K562 (cell line): ENCODE data around the gene FGF5. TPM values are rescaled to one million over a fixed set of nuclear protein-coding genes. Genes with fewer than 3 reads are reported as not detected.

ENCODE experiments used
- ARID1B ChIP-seq: fragments of 450-650 bp; IDR thresholded peaks from 2 replicates; pipeline ENCODE4 v1.6.1; 2016; ENCODE audit warnings: antibody characterized with exemption, mild to moderate bottlenecking, inconsistent platforms
- CBFA2T2 ChIP-seq: fragments of 450-650 bp; conservative IDR thresholded peaks from 2 replicates; pipeline ENCODE4 v1.6.1; 2017; ENCODE audit warnings: mild to moderate bottlenecking
- CBX3 ChIP-seq, 2 experiments: IDR thresholded peaks; 1 replicate in 1 of 2; 2 replicates in 1 of 2; pipeline ENCODE4 v1.6.1; 2012; ENCODE audit warnings: inconsistent platforms in 2 of 2, low read length in 2 of 2, borderline replicate concordance in 1 of 2, control low read depth in 1 of 2
- GMEB1 ChIP-seq: fragments of 250-450 bp; sonication (Bioruptor Pico); IDR thresholded peaks from 2 replicates; pipeline ENCODE4 v1.4.0; 2020; ENCODE audit warnings: mild to moderate bottlenecking
- HMGN3 ChIP-seq: IDR thresholded peaks from 2 replicates; pipeline ENCODE4 v1.6.1; 2011; ENCODE audit warnings: borderline replicate concordance, low read depth, mild to moderate bottlenecking, mixed read lengths, low read length; ENCODE audit not compliant: insufficient read length; ENCODE audit errors: extremely low read depth
- IRF2 ChIP-seq: sonication (generic); formaldehyde crosslinking; IDR thresholded peaks from 2 replicates; pipeline ENCODE4 v1.8.1; 2022; ENCODE audit warnings: mild to moderate bottlenecking, missing genetic modification reagents
- JUNB ChIP-seq: fragments of 450-650 bp; formaldehyde crosslinking; conservative IDR thresholded peaks from 2 replicates; pipeline ENCODE4 v1.4.0; 2020; ENCODE audit warnings: mild to moderate bottlenecking
- MCM7 ChIP-seq, 2 experiments: fragments of 450-650 bp; IDR thresholded peaks; 2 replicates each; pipeline ENCODE4 v1.6.1; 2016 to 2018
- NCOR1 ChIP-seq: fragments of 450-650 bp; IDR thresholded peaks from 2 replicates; pipeline ENCODE4 v1.6.1; 2016; ENCODE audit warnings: mild to moderate bottlenecking, moderate library complexity
- NEUROD1 ChIP-seq: fragments of 150-350 bp; IDR thresholded peaks from 2 replicates; pipeline ENCODE4 v1.6.1; 2014; ENCODE audit warnings: borderline replicate concordance, low read length, low read depth; ENCODE audit not compliant: partially characterized antibody
- NFIX ChIP-seq: fragments of 250-450 bp; sonication (Bioruptor Pico); IDR thresholded peaks from 2 replicates; pipeline ENCODE4 v1.4.0; 2020; ENCODE audit warnings: low read depth, mild to moderate bottlenecking, moderate library complexity
- PML ChIP-seq: IDR thresholded peaks from 2 replicates; pipeline ENCODE4 v1.6.1; 2012; ENCODE audit warnings: low read length, inconsistent platforms
- POLR2AphosphoS2 ChIP-seq: IDR thresholded peaks from 2 replicates; pipeline ENCODE4 v1.6.1; 2012; ENCODE audit warnings: low read length, improper control_type of control experiment
- RBM15 ChIP-seq: fragments of 200-400 bp; formaldehyde crosslinking; IDR thresholded peaks from 2 replicates; pipeline ENCODE4 v1.6.1; 2018; ENCODE audit warnings: mild to moderate bottlenecking, low read length, moderate library complexity; ENCODE audit not compliant: insufficient read depth
- SMARCC2 ChIP-seq: fragments of 450-650 bp; IDR thresholded peaks from 2 replicates; pipeline ENCODE4 v1.6.1; 2017; ENCODE audit warnings: antibody characterized with exemption, moderate library complexity, mild to moderate bottlenecking, low read depth
- STAT5B ChIP-seq: fragments of 250-450 bp; sonication (Bioruptor Pico); IDR thresholded peaks from 2 replicates; pipeline ENCODE4 v1.8.0; 2021; ENCODE audit warnings: mild to moderate bottlenecking, inconsistent platforms
- TCF15 ChIP-seq: fragments of 250-450 bp; sonication (Bioruptor Pico); IDR thresholded peaks from 2 replicates; pipeline ENCODE4 v1.8.0; 2022; ENCODE audit warnings: moderate library complexity, mild to moderate bottlenecking, inconsistent platforms
- ZMIZ1 ChIP-seq, 2 experiments: fragments of 150-350 bp in 1 of 2; IDR thresholded peaks; 2 replicates each; pipeline ENCODE4 v1.6.1; 2012 to 2016; ENCODE audit warnings: low read depth in 2 of 2, low read length in 2 of 2, mild to moderate bottlenecking in 1 of 2, moderate library complexity in 1 of 2
- ZNF184 ChIP-seq: sonication (generic); formaldehyde crosslinking; IDR thresholded peaks from 2 replicates; pipeline ENCODE4 v1.5.0; 2020; ENCODE audit warnings: missing genetic modification reagents
- ZNF41 ChIP-seq: fragments of 250-450 bp; sonication (Bioruptor Pico); conservative IDR thresholded peaks from 2 replicates; pipeline ENCODE4 v1.4.0; 2020; ENCODE audit warnings: mild to moderate bottlenecking
- ZNF507 ChIP-seq: conservative IDR thresholded peaks from 2 replicates; pipeline ENCODE4 v1.6.1; 2017; ENCODE audit warnings: missing genetic modification characterization, missing compliant biosample characterization
- ZNF551 ChIP-seq: fragments of 250-450 bp; sonication (Bioruptor Pico); IDR thresholded peaks from 2 replicates; pipeline ENCODE4 v1.5.0; 2021; ENCODE audit warnings: mild to moderate bottlenecking, moderate library complexity
- ZNF584 ChIP-seq: fragments of 200-800 bp; sonication (Bioruptor generic); IDR thresholded peaks from 2 replicates; pipeline ENCODE4 v1.6.1; 2016; ENCODE audit warnings: low read depth, mild to moderate bottlenecking, missing genetic modification characterization, missing compliant biosample characterization
- ZNF696 ChIP-seq: fragments of 250-450 bp; sonication (Bioruptor Pico); conservative IDR thresholded peaks from 2 replicates; pipeline ENCODE4 v1.4.0; 2020; ENCODE audit warnings: mild to moderate bottlenecking, moderate library complexity
- ZNF76 ChIP-seq: fragments of 250-450 bp; sonication (Bioruptor Pico); IDR thresholded peaks from 2 replicates; pipeline ENCODE4 v1.4.0; 2020; ENCODE audit warnings: mild to moderate bottlenecking, moderate library complexity, borderline replicate concordance
- ZNF79 ChIP-seq: fragments of 250-450 bp; sonication (Bioruptor Pico); IDR thresholded peaks from 2 replicates; pipeline ENCODE4 v1.4.0; 2020; ENCODE audit warnings: low read depth, mild to moderate bottlenecking, moderate library complexity
- polyA plus RNA-seq, 8 experiments: library from polyadenylated mRNA; depleted of rRNA in 4 of 8; stranded (reverse) in 5 of 8; unstranded in 3 of 8; fragments of >200 nt; fragmentation: Nextera tagmentation in 2 of 8; fragmentation: Illumina TruSeq in 1 of 8; extraction: Ambion mirVana in 2 of 8; extraction: Trizol in 1 of 8; gene quantifications; 2 replicates each; pipeline versions ENCODE4 v1.2.1 to v1.2.3, GENCODE V29; 2011 to 2014; ENCODE audit warnings: inconsistent platforms in 1 of 8, missing spikeins in 1 of 8
- total RNA-seq, 7 experiments: library from RNA; depleted of rRNA in 6 of 7; stranded (reverse); fragments of >200 nt in 6 of 7; fragmentation: Illumina TruSeq in 2 of 7; extraction: Trizol in 2 of 7; gene quantifications; 2 replicates each; pipeline versions ENCODE4 v1.2.1 to v1.2.3, GENCODE V29; 2011 to 2021; ENCODE audit warnings: low replicate concordance in 1 of 7

The FGF5 gene
- total and polyA plus RNA-seq, 9 of the 15 experiments (the other 6 are each of a cell fraction or from before 2014, with no cell fraction given) = 0.38 to 2.7 (median 1.1) TPM

GRCh38 chr4:80335226-80335553 lies 68.7 kb downstream of the FGF5 start (continued):
- no peak for TF ChIP-seq ZMIZ1 (IDR thresholded peaks at IDR 0.05; ENCODE audit: low read depth in 2 of 2, low read length in 2 of 2)
- no peak for TF ChIP-seq STAT5B (CRISPR knock-in tag)
- TF ChIP-seq ZNF41 (CRISPR knock-in tag) = no peak
- no peak for TF ChIP-seq ZNF584 (CRISPR knock-in tag)
- TF ChIP-seq ZNF696 (CRISPR knock-in tag) = no peak
- no peak for TF ChIP-seq NCOR1
- TF ChIP-seq POLR2AphosphoS2 = no peak
- TF ChIP-seq JUNB (CRISPR knock-in tag) = no peak
- TF ChIP-seq ZNF551 (CRISPR knock-in tag) = no peak
- TF ChIP-seq CBX3 (IDR thresholded peaks at IDR 0.05; ENCODE audit: borderline replicate concordance in 1 of 2, low read length in 2 of 2) = no peak
- no peak for TF ChIP-seq GMEB1 (CRISPR knock-in tag)
- no peak for TF ChIP-seq ZNF507
- TF ChIP-seq ZNF76 (CRISPR knock-in tag) = no peak
- no peak for TF ChIP-seq SMARCC2
- TF ChIP-seq ZNF184 (CRISPR knock-in tag) = no peak
- TF ChIP-seq MCM7 (IDR thresholded peaks at IDR 0.05) = no peak
- TF ChIP-seq RBM15 = no peak
- no peak for TF ChIP-seq PML
- TF ChIP-seq ZNF79 = no peak
- no peak for TF ChIP-seq NEUROD1
- TF ChIP-seq ARID1B = no peak
- TF ChIP-seq TCF15 (CRISPR knock-in tag) = no peak
- TF ChIP-seq HMGN3 = no peak
- no peak for TF ChIP-seq IRF2 (CRISPR knock-in tag)
- TF ChIP-seq CBFA2T2 = no peak
- no peak for TF ChIP-seq NFIX (CRISPR knock-in tag)
